H9 (cell line): ENCODE measurements around the gene GXYLT1. TPM values are rescaled to one million over a fixed set of nuclear protein-coding genes. Genes with fewer than 3 reads are reported as not detected.

ENCODE experiments used
- DNase-seq: peaks from one replicate; pipeline ENCODE4 v3.0.0-alpha.2; 2017
- H2AFZ ChIP-seq: one replicate; pipeline ENCODE4 v1.6.1; 2013; ENCODE audit warnings: mild to moderate bottlenecking, low read length, control low read depth, moderate library complexity
- H2AK5ac ChIP-seq: 2 replicates; pipeline ENCODE4 v1.6.1; 2013; ENCODE audit warnings: low read length, control low read depth, mixed read lengths; ENCODE audit not compliant: insufficient read length
- H2BK120ac ChIP-seq: one replicate; pipeline ENCODE4 v1.6.1; 2013; ENCODE audit warnings: low read depth, mild to moderate bottlenecking, low read length, control low read depth, inconsistent platforms; ENCODE audit not compliant: poor library complexity, severe bottlenecking
- H2BK12ac ChIP-seq: 2 replicates; pipeline ENCODE4 v1.6.1; 2013; ENCODE audit warnings: low read length, control low read depth, mixed read lengths, low read depth; ENCODE audit not compliant: insufficient read length
- H2BK15ac ChIP-seq: 2 replicates; pipeline ENCODE4 v1.6.1; 2013; ENCODE audit warnings: low read depth, low read length, control low read depth
- H2BK20ac ChIP-seq: one replicate; pipeline ENCODE4 v1.6.1; 2013; ENCODE audit warnings: low read depth, mild to moderate bottlenecking, low read length, control low read depth, inconsistent platforms; ENCODE audit not compliant: poor library complexity, severe bottlenecking
- H2BK5ac ChIP-seq: 2 replicates; pipeline ENCODE4 v1.6.1; 2013; ENCODE audit warnings: low read length, control low read depth, mixed read lengths; ENCODE audit not compliant: insufficient read length
- H3K14ac ChIP-seq: 2 replicates; pipeline ENCODE4 v1.6.1; 2013; ENCODE audit warnings: low read length, control low read depth; ENCODE audit not compliant: insufficient read depth
- H3K18ac ChIP-seq: 2 replicates; pipeline ENCODE4 v1.6.1; 2013; ENCODE audit warnings: low read depth, mild to moderate bottlenecking, mixed read lengths, low read length, control low read depth; ENCODE audit not compliant: insufficient read length
- H3K23ac ChIP-seq: 2 replicates; pipeline ENCODE4 v1.6.1; 2013; ENCODE audit warnings: low read length, control low read depth, mixed read lengths, low read depth; ENCODE audit not compliant: insufficient read length
- H3K23me2 ChIP-seq: 2 replicates; pipeline ENCODE4 v1.6.1; 2013; ENCODE audit warnings: low read depth, mild to moderate bottlenecking, mixed read lengths, low read length, control low read depth; ENCODE audit not compliant: insufficient read length, poor library complexity, severe bottlenecking
- H3K27ac ChIP-seq: 2 replicates; pipeline ENCODE4 v1.5.1; 2013; ENCODE audit warnings: low read length, control low read depth, mixed read lengths, low read depth; ENCODE audit not compliant: insufficient read length
- H3K27me3 ChIP-seq: 2 replicates; pipeline ENCODE4 v1.6.1; 2013; ENCODE audit warnings: low read length, control low read depth, inconsistent platforms; ENCODE audit not compliant: insufficient read depth
- H3K4ac ChIP-seq: 2 replicates; pipeline ENCODE4 v1.6.1; 2013; ENCODE audit warnings: low read depth, mild to moderate bottlenecking, control low read depth, inconsistent platforms, low read length, moderate library complexity
- H3K4me1 ChIP-seq: 2 replicates; pipeline ENCODE4 v1.6.1; 2013; ENCODE audit warnings: low read length, control low read depth, inconsistent platforms; ENCODE audit not compliant: insufficient read depth
- H3K4me2 ChIP-seq: 2 replicates; pipeline ENCODE4 v1.6.1; 2013; ENCODE audit warnings: low read length, control low read depth, mixed read lengths; ENCODE audit not compliant: insufficient read length, insufficient read depth
- H3K56ac ChIP-seq: 2 replicates; pipeline ENCODE4 v1.6.1; 2013; ENCODE audit warnings: low read depth, mild to moderate bottlenecking, mixed read lengths, low read length, control low read depth; ENCODE audit not compliant: insufficient read length
- H3K79me1 ChIP-seq: 2 replicates; pipeline ENCODE4 v1.6.1; 2013; ENCODE audit warnings: low read depth, mild to moderate bottlenecking, moderate library complexity, low read length, control low read depth, inconsistent platforms; ENCODE audit not compliant: insufficient read depth, poor library complexity, severe bottlenecking
- H3K79me2 ChIP-seq: 2 replicates; pipeline ENCODE4 v1.6.1; 2013; ENCODE audit warnings: low read length, control low read depth, inconsistent platforms; ENCODE audit not compliant: insufficient read depth
- H3K9ac ChIP-seq: 2 replicates; pipeline ENCODE4 v1.6.1; 2013; ENCODE audit warnings: low read length, control low read depth, mixed read lengths; ENCODE audit not compliant: insufficient read length; ENCODE audit errors: extremely low read depth
- H3K9me3 ChIP-seq: one replicate; pipeline ENCODE4 v1.6.1; 2013; ENCODE audit warnings: low read depth, low read length, inconsistent platforms; ENCODE audit not compliant: control insufficient read depth
- H3T11ph ChIP-seq: one replicate; pipeline ENCODE4 v1.6.1; 2013; ENCODE audit warnings: mild to moderate bottlenecking, low read length, control low read depth, inconsistent platforms
- H4K20me1 ChIP-seq: one replicate; pipeline ENCODE4 v1.6.1; 2013; ENCODE audit not compliant: control insufficient read depth, insufficient read length, insufficient read depth
- H4K5ac ChIP-seq: 2 replicates; pipeline ENCODE4 v1.6.1; 2013; ENCODE audit warnings: low read depth, mild to moderate bottlenecking, mixed read lengths, low read length, control low read depth; ENCODE audit not compliant: insufficient read length
- H4K8ac ChIP-seq: replicated peaks from 2 replicates; pipeline ENCODE4 v1.6.1; 2013; ENCODE audit warnings: low read length, control low read depth, mixed read lengths, low read depth; ENCODE audit not compliant: insufficient read length
- H4K91ac ChIP-seq: 2 replicates; pipeline ENCODE4 v1.6.1; 2013; ENCODE audit warnings: low read depth, mild to moderate bottlenecking, moderate library complexity, mixed read lengths, low read length, control low read depth; ENCODE audit not compliant: insufficient read length
- H3K27ac Mint-ChIP-seq, 3 experiments: 2 replicates in 2 of 3; 3 replicates in 1 of 3; pipeline ENCODE4 v1.8.0; 2020 to 2021; ENCODE audit warnings: mixed read lengths in 3 of 3, mild to moderate bottlenecking in 1 of 3, moderate library complexity in 1 of 3
- H3K27me3 Mint-ChIP-seq: 2 replicates; pipeline ENCODE4 v1.8.0; 2021; ENCODE audit warnings: low read depth, mild to moderate bottlenecking, moderate library complexity, mixed read lengths
- H3K36me3 Mint-ChIP-seq, 3 experiments: 2 replicates in 2 of 3; 3 replicates in 1 of 3; pipeline ENCODE4 v1.8.0; 2020 to 2021; ENCODE audit warnings: low read depth in 3 of 3, mixed read lengths in 3 of 3; ENCODE audit not compliant: insufficient read depth in 1 of 3
- H3K4me1 Mint-ChIP-seq, 2 experiments: 2 replicates each; pipeline ENCODE4 v1.8.0; 2020; ENCODE audit warnings: mixed read lengths in 2 of 2
- H3K4me3 Mint-ChIP-seq, 2 experiments: 2 replicates in 1 of 2; 3 replicates in 1 of 2; pipeline ENCODE4 v1.8.0; 2020 to 2021; ENCODE audit warnings: mild to moderate bottlenecking in 2 of 2, mixed read lengths in 2 of 2, moderate library complexity in 1 of 2
- H3K9me3 Mint-ChIP-seq, 2 experiments: 2 replicates in 1 of 2; 3 replicates in 1 of 2; pipeline ENCODE4 v1.8.0; 2020; ENCODE audit warnings: mild to moderate bottlenecking in 2 of 2, mixed read lengths in 2 of 2, moderate library complexity in 1 of 2
- WGBS: extraction: QIAGEN DNeasy Blood & Tissue Kit; methylation state at CpG from one replicate; pipeline ENCODE4 v1.1.7; 2013; ENCODE audit warnings: missing lambda C conversion rate, low lambda C conversion rate, mixed read lengths; ENCODE audit not compliant: insufficient read length; ENCODE audit errors: extremely low coverage; 5-methylcytosine and 5-hydroxymethylcytosine counted together
- total RNA-seq: library from RNA; stranded (reverse); gene quantifications from 2 replicates; pipeline ENCODE4 v1.2.1, GENCODE V29; 2021
- TF ChIP-seq, protein P1 (sequence below): fragments of 200-600 bp; sonication (generic); conservative IDR thresholded peaks from 3 replicates; pipeline ENCODE4 v1.8.0; 2021; ENCODE audit warnings: antibody characterized with exemption, mild to moderate bottlenecking

The GXYLT1 gene
- total RNA-seq, 1 experiment from 2014 or later = 14.5 TPM

DNA sequence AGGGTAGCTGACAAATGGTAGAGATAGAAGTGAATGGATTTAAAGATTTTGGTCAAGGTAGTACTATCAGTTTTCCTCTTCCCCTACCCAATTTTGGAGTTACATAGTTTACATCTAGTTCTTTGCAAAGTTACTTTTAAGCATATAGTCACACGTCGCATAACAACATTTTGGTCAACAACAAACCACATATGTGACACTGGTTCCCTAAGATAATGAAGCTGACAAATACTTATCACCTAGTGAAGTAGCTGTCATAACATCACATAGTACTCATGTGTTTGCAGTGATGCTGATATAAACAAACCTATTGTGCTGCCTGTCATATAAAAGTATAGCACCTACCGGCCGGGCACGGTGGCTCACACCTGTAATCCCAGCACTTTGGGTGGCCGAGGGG lies 48.0 kb upstream of the GXYLT1 start:
- no peak overlapping the region for H4K8ac ChIP-seq
- H3T11ph ChIP-seq = no peak overlapping the region
- H4K20me1 ChIP-seq = no peaks in the 10 kb centered on the region
- no peak overlapping the region for H2BK15ac ChIP-seq
- no peak overlapping the region for H2BK20ac ChIP-seq
- no peak overlapping the region for H3K23ac ChIP-seq
- H3K27me3 Mint-ChIP-seq = no peaks in the 10 kb centered on the region
- H4K91ac ChIP-seq = no peak overlapping the region
- H2BK12ac ChIP-seq = no peak overlapping the region
- H3K27me3 ChIP-seq = no peaks in the 10 kb centered on the region
- TF ChIP-seq, protein P1, sequence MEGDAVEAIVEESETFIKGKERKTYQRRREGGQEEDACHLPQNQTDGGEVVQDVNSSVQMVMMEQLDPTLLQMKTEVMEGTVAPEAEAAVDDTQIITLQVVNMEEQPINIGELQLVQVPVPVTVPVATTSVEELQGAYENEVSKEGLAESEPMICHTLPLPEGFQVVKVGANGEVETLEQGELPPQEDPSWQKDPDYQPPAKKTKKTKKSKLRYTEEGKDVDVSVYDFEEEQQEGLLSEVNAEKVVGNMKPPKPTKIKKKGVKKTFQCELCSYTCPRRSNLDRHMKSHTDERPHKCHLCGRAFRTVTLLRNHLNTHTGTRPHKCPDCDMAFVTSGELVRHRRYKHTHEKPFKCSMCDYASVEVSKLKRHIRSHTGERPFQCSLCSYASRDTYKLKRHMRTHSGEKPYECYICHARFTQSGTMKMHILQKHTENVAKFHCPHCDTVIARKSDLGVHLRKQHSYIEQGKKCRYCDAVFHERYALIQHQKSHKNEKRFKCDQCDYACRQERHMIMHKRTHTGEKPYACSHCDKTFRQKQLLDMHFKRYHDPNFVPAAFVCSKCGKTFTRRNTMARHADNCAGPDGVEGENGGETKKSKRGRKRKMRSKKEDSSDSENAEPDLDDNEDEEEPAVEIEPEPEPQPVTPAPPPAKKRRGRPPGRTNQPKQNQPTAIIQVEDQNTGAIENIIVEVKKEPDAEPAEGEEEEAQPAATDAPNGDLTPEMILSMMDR = no peak
- H2BK120ac ChIP-seq = no peak overlapping the region
- no peak overlapping the region for H2AK5ac ChIP-seq
- WGBS = no CpG with 5 or more reads among the region's 6 CpGs
- no peaks in the 10 kb centered on the region for H3K79me2 ChIP-seq
- no peak overlapping the region for H2BK5ac ChIP-seq
- no peak overlapping the region for H3K27ac Mint-ChIP-seq
- no peak overlapping the region for H3K14ac ChIP-seq
- H3K9me3 ChIP-seq = no peaks in the 10 kb centered on the region
- no peak overlapping the region for H3K4me2 ChIP-seq
- H3K79me1 ChIP-seq = no peaks in the 10 kb centered on the region
- no peak overlapping the region for H2AFZ ChIP-seq
- H3K9ac ChIP-seq = no peak overlapping the region
- no peaks in the 10 kb centered on the region for H3K36me3 Mint-ChIP-seq
- peaks cover 0 to 4% of the 10 kb centered on the region in 2 experiments; a peak in 1 of 4 replicates for H3K4me1 Mint-ChIP-seq
- H3K4ac ChIP-seq = no peak overlapping the region
- H3K4me3 Mint-ChIP-seq = no peak overlapping the region
- no peak overlapping the region for H3K18ac ChIP-seq
- no peaks in the 10 kb centered on the region for H3K4me1 ChIP-seq
- no peaks in the 10 kb centered on the region for H3K9me3 Mint-ChIP-seq
- no peaks in the 10 kb centered on the region for H3K23me2 ChIP-seq
- no peak for DNase-seq
- H3K56ac ChIP-seq = no peak overlapping the region
- H4K5ac ChIP-seq = no peak overlapping the region
- no peak overlapping the region for H3K27ac ChIP-seq
